ENCODE results near the gene OR52N4.

OR52N4 gene

DNA sequence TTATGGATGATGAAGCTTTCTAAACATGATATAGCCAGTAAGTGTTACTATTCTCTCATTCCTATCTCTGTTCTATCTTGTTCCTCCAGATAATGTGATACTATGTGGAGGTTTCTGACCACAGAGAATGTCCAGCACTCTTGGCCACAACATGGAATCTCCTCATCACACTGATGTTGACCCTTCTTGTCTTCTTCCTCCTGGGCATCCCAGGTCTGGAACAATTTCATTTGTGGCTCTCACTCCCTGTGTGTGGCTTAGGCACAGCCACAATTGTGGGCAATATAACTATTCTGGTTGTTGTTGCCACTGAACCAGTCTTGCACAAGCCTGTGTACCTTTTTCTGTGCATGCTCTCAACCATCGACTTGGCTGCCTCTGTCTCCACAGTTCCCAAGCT, 27.7 kb upstream of the OR52N4 start:
- ChIA-PET POLR2A (no interaction called here), CTCF (interaction anchor here (0.6 to 2.7 kb wide), 4 partner anchors 10 to 42 kb away, joined by 3 to 11 read pairs (median 6); partner anchors contain the start of genes OR56B1 and TRIM5)
- DNase-seq (ENCODE audit: extremely low spot score) = no peak
- TF ChIP-seq CTCF (IDR thresholded peaks at IDR 0.05; ENCODE audit: control extremely low read depth, extremely low read depth, low read depth, missing control alignments) = no peak

GRCh38 chr11:5727691-5728090, 26.4 kb upstream of the OR52N4 start:
- ChIA-PET CTCF (interaction anchor here (0.9 to 2.7 kb wide), 3 partner anchors 8 to 94 kb away, joined by 3 to 11 read pairs (median 3); partner anchors contain the start of gene OR56B1), POLR2A (no interaction called here)
- DNase-seq (ENCODE audit: extremely low spot score) = no peak
- no peak for TF ChIP-seq CTCF (IDR thresholded peaks at IDR 0.05; ENCODE audit: control extremely low read depth, extremely low read depth, low read depth, missing control alignments)

GRCh38 chr11:5736396-5736795, 17.6 kb upstream of the OR52N4 start, which contains the start of gene OR56B1:
Gene OR56B1, plus strand, starts transcription at chr11:5736448. Its CDS starts 69 bp downstream, at chr11:5736517.
- no peak for DNase-seq (ENCODE audit: extremely low spot score)
- no peak for TF ChIP-seq CTCF (IDR thresholded peaks at IDR 0.05; ENCODE audit: control extremely low read depth, extremely low read depth, low read depth, missing control alignments)
- ChIA-PET CTCF (interaction anchor here (3.2 kb wide), 1 partner anchor 10 kb away, joined by 11 read pairs; no protein-coding TSS in a partner anchor), POLR2A (no interaction called here)

DNA sequence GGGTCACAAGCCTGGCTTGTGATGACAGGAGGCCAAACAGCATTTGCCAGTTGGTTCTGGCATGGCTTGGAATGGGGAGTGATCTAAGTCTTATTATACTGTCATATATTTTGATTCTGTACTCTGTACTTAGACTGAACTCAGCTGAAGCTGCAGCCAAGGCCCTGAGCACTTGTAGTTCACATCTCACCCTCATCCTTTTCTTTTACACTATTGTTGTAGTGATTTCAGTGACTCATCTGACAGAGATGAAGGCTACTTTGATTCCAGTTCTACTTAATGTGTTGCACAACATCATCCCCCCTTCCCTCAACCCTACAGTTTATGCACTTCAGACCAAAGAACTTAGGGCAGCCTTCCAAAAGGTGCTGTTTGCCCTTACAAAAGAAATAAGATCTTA, 17.0 kb upstream of the OR52N4 start:
- TF ChIP-seq CTCF (IDR thresholded peaks at IDR 0.05; ENCODE audit: control extremely low read depth, extremely low read depth, low read depth, missing control alignments) = no peak
- CTCF ChIA-PET = interaction anchor here (1.2 to 3.2 kb wide), 2 partner anchors 11 to 59 kb away, joined by 3 to 11 read pairs; no protein-coding TSS in a partner anchor
- POLR2A ChIA-PET = no interaction called here
- no peak for DNase-seq (ENCODE audit: extremely low spot score)

GRCh38 chr11:5737670-5738392, 16.2 kb upstream of the OR52N4 start:
- no peak for TF ChIP-seq CTCF (IDR thresholded peaks at IDR 0.05; ENCODE audit: control extremely low read depth, extremely low read depth, low read depth, missing control alignments)
- POLR2A ChIA-PET = no interaction called here
- DNase-seq (ENCODE audit: extremely low spot score) = no peak
- CTCF ChIA-PET = interaction anchor here (1.2 to 3.2 kb wide), 2 partner anchors 12 to 60 kb away, joined by 3 to 11 read pairs; no protein-coding TSS in a partner anchor

DNA sequence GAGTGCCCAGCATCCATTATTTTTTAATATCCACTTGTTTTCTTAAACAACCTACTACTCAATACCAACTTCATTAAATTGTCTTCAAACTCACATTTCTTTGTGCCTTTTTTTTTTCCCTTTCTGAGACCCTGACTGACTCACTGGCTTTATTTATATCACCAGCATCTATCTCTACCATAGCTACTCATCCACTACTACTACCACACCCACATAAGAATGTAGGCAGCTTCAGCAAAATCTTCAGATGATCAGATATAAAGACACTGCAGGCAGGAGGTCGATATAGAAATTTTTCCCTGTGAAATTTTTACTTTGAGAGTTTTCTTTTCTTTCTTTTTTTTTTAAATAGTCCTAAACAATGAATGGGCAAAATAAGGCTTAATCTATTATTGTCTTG, 15.6 kb upstream of the OR52N4 start:
- POLR2A ChIA-PET = no interaction called here
- CTCF ChIA-PET = no interaction called here
- no peak for DNase-seq (ENCODE audit: extremely low spot score)
- no peak for TF ChIP-seq CTCF (IDR thresholded peaks at IDR 0.05; ENCODE audit: control extremely low read depth, extremely low read depth, low read depth, missing control alignments)

Data from GM10248 (cell line).